Bone marrow (tissue), 2 donors: ENCODE measurements around the gene FA2H.
A peak's percentile ranks its signal among the peaks of the same experiment; 100 is the strongest.
"Not testable (repeated sequence)": the region's sequence is repeated elsewhere in the genome, so short reads cannot be mapped to it uniquely, and the experiment has no call there.

Experiments
- DNase-seq, 2 donors: peaks; one replicate each; lab custom pipeline; 2025; lab: John Stamatoyannopoulos, UW

FA2H gene

GRCh38 chr16:74774223-74775139 lies at the start of gene FA2H:
TSS of gene FA2H (minus strand) at chr16:74774820. CDS start at chr16:74774755, 65 bp downstream.
- DNase-seq, result no peak

- no peak for DNase-seq
These were observed 43.2 kb upstream of the FA2H start for GRCh38 chr16:74817851-74818250.

- DNase-seq, result peak; percentile 19 to 30
These were observed 38.6 kb upstream of the FA2H start for GRCh38 chr16:74813109-74813641.

GRCh38 chr16:74811911-74812310 lies 37.3 kb upstream of the FA2H start:
- DNase-seq, result no peak

- DNase-seq, result not testable (repeated sequence)
These were observed 36.6 kb upstream of the FA2H start for GRCh38 chr16:74811216-74811615.

GRCh38 chr16:74807052-74807646 lies 32.5 kb upstream of the FA2H start:
- no peak for DNase-seq

- DNase-seq, result no peak
These were observed 25.7 kb upstream of the FA2H start for GRCh38 chr16:74800216-74800871.

GRCh38 chr16:74797414-74797813 lies 22.8 kb upstream of the FA2H start:
- no peak for DNase-seq

- DNase-seq, result no peak
These were observed 20.5 kb upstream of the FA2H start for GRCh38 chr16:74795104-74795503.

GRCh38 chr16:74794668-74795067 lies 20.0 kb upstream of the FA2H start:
- no peak for DNase-seq

GRCh38 chr16:74793571-74793970 lies 19.0 kb upstream of the FA2H start:
- no peak for DNase-seq

GRCh38 chr16:74792225-74792624 lies 17.6 kb upstream of the FA2H start:
- DNase-seq, result no peak

- not testable (repeated sequence) for DNase-seq
These were observed 17.1 kb upstream of the FA2H start for GRCh38 chr16:74791749-74792148.

GRCh38 chr16:74788108-74788507 lies 13.5 kb upstream of the FA2H start:
- no peak for DNase-seq

- no peak for DNase-seq
These were observed 10.4 kb upstream of the FA2H start for GRCh38 chr16:74785031-74785430.

- no peak for DNase-seq
These were observed 4.0 kb upstream of the FA2H start for GRCh38 chr16:74778646-74779045.

GRCh38 chr16:74776926-74777325 lies 2.3 kb upstream of the FA2H start:
- no peak for DNase-seq

GRCh38 chr16:74775255-74775654 lies 635 bp upstream of the FA2H start:
- no peak for DNase-seq

- DNase-seq, result no peak
These were observed 986 bp downstream of the FA2H start for GRCh38 chr16:74773446-74774222.

GRCh38 chr16:74771656-74772315 lies 2.8 kb downstream of the FA2H start:
- no peak for DNase-seq

GRCh38 chr16:74770831-74771526 lies 3.6 kb downstream of the FA2H start:
- DNase-seq, result no peak
